ENCODE results near the gene TADA2B. TPM values are rescaled to one million over a fixed set of nuclear protein-coding genes. Genes with fewer than 3 reads are reported as not detected.

Gene TADA2B
- total and polyA plus RNA-seq, 4 experiments from 2014 or later = 2.8 to 49.0 (median 25.5) TPM

DNA sequence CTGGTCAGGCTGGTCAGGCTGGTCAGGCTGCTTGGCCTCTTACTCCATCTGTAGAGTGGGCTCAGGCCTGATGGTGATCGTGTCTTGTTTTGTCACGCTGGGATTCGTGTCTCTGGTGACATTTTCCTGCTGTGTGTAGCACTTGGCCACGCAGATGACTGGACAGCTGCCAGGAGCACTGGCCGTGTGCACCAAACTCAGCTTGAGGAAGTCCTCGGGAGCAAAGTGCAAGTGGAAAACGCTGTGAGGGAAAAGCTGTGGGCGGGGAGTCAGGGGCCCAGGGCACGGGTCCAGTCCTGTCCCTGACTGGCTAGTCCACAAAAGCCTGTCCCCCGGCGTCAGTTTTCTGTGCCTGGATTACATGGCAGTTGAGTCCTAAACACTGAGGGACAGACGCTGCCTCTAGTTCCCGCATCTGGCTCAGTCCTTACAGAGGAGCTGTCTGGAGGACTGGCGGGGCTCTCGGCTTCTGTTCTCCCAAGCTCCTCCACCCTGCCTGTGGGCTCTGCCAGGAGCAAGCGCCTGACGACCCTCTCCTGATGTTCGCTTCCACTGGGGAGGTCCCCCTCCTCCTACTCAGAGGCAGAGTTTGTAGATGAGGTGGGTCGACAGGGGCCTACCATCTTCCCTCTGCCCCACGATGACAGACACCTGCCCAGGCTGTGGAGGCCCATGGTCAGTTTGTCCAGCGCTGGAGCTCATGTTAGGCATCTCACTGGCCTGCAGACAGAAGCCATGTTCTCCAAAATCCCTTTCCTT lies 60.6 kb downstream of the TADA2B start:
- POLR2A ChIA-PET (ENCODE audit: partially characterized antibody) = no interaction called here
- H3K27ac Mint-ChIP-seq = peak overlapping the region in 5 of 7 donors; percentile 62 to 91 (median 77)

DNA sequence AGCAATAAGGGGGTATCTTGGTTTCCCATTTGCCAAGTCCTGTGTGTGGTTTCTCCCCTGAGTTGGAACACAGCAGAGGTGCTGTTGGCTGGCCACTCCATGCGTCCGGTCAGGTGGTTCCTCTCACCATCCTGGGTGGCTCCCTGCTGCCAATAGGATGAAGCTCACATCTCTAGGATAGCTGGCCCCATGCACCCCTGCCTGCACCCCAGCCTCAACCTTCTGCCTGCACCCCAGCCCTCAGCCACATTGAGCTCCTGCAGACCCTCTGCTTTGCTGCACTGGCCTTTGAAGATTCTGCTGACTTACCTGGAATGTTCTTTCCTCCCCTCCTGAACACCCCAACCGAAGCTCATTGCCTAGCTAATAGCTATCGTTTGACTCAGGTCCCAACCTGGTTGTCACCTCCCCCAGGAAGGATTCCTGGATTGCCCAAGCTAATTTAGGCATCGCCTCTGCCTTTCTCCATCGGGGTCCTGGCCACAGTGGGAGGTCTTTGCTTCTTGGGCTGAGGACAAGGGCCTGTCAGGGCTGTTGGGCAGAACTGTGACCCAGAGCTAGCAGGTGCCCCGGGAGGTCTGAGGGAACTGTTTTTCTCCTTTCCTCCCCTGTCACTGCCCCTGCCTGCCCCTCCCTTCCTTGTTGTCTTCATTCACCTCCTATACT lies 61.3 kb downstream of the TADA2B start:
- Mint-ChIP-seq H3K36me3 (no peaks in the 10 kb centered on the region), H3K27ac (peak overlapping the region in 3 of 7 donors; percentile 19 to 89 (median 64)), H3K4me3 (peak overlapping the region in 7 of 8 donors; percentile 26 to 92 (median 40)), H3K4me1 (peaks cover 9 to 25% (median 16%) of the 10 kb centered on the region in 4 donors), H3K27me3 (no peaks in the 10 kb centered on the region), H3K9me3 (peaks cover 0 to 1% (median 0%) of the 10 kb centered on the region in 8 donors)
- H3K4me3 ChIP-seq (ENCODE audit: low read length in 2 of 2) = no peak overlapping the region
- H3K36me3 ChIP-seq (ENCODE audit: insufficient read depth, low read length) = no peaks in the 10 kb centered on the region
- intact Hi-C loops (cut with micrococcal nuclease) = no loop called here
- no peak for DNase-seq
- POLR2A ChIA-PET (ENCODE audit: partially characterized antibody) = no interaction called here
- H3K27me3 ChIP-seq (ENCODE audit: insufficient read depth, low read length) = no peaks in the 10 kb centered on the region
- no peak overlapping the region for H3K27ac ChIP-seq (ENCODE audit: low read depth, low read length)
- CTCF ChIA-PET (ENCODE audit: partially characterized antibody) = interaction anchor here (1.0 kb wide), 2 partner anchors 34 to 231 kb away, joined by 3 read pairs; no protein-coding TSS in a partner anchor
- H3K4me1 ChIP-seq (ENCODE audit: insufficient read depth, low read length) = peaks cover 21% of the 10 kb centered on the region
- H3K9me3 ChIP-seq (ENCODE audit: control insufficient read depth in 1 of 2, low read length in 2 of 2) = no peaks in the 10 kb centered on the region

More for the DNA sequence above, 60.6 kb downstream of the TADA2B start:
- Histone ChIP-seq H3K9me3 (ENCODE audit: control insufficient read depth in 1 of 2, low read length in 2 of 2) (no peaks in the 10 kb centered on the region), H3K4me3 (ENCODE audit: low read length in 2 of 2) (peak overlapping the region in 1 of 2 donors; percentile 39), H3K27me3 (ENCODE audit: insufficient read depth, low read length) (no peaks in the 10 kb centered on the region), H3K36me3 (ENCODE audit: insufficient read depth, low read length) (no peaks in the 10 kb centered on the region), H3K27ac (ENCODE audit: low read depth, low read length) (no peak overlapping the region), H3K4me1 (ENCODE audit: insufficient read depth, low read length) (peaks cover 21% of the 10 kb centered on the region)
- Mint-ChIP-seq H3K9me3 (peaks cover 0 to 1% (median 0%) of the 10 kb centered on the region in 8 donors), H3K27me3 (no peaks in the 10 kb centered on the region), H3K36me3 (no peaks in the 10 kb centered on the region), H3K4me1 (peaks cover 9 to 25% (median 16%) of the 10 kb centered on the region in 4 donors), H3K4me3 (peak overlapping the region; percentile 90 to 94 (median 92))
- no peak for DNase-seq
- CTCF ChIA-PET (ENCODE audit: partially characterized antibody) = interaction anchor here (1.0 to 1.6 kb wide), 3 partner anchors 33 to 231 kb away, joined by 3 to 4 read pairs (median 3); no protein-coding TSS in a partner anchor
- intact Hi-C loops (cut with micrococcal nuclease) = loop anchor here (1.0 kb wide), 1 partner anchor 35 kb away; the partner anchor contains the start of gene GRPEL1

DNA sequence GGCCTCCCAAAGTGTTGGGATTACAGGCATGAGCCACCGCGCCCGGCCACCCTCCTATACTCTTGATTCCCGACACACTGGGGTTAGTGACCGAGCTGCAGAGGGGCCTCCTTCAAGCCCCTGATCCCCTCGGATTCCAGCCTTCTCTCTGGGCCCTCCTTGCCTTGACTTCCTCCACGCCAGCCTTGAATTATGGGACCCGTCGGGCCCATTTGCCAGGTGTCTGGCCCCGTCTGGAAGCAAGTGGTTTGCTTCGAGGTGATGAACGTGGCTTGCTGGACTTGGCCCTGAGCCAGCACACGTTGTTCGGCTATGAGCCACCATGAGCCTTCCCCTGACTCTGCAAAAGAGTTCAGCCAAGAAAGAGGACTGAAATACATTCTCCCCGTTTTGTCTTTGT lies 62.1 kb downstream of the TADA2B start:
- H3K4me3 Mint-ChIP-seq = peak overlapping the region in 3 of 8 donors; percentile 17 to 44 (median 28)
- H3K27me3 ChIP-seq (ENCODE audit: insufficient read depth, low read length) = no peaks in the 10 kb centered on the region
- intact Hi-C loops (cut with micrococcal nuclease) = no loop called here
- no peaks in the 10 kb centered on the region for H3K36me3 ChIP-seq (ENCODE audit: insufficient read depth, low read length)
- H3K9me3 Mint-ChIP-seq = peaks cover 0 to 2% (median 0%) of the 10 kb centered on the region in 8 donors
- no peak for DNase-seq
- ChIA-PET CTCF (ENCODE audit: partially characterized antibody) (no interaction called here), POLR2A (ENCODE audit: partially characterized antibody) (no interaction called here)
- peak overlapping the region in 2 of 7 donors; percentile 5 to 12 for H3K27ac Mint-ChIP-seq
- no peaks in the 10 kb centered on the region for H3K9me3 ChIP-seq (ENCODE audit: control insufficient read depth in 1 of 2, low read length in 2 of 2)
- no peaks in the 10 kb centered on the region for H3K27me3 Mint-ChIP-seq
- peaks cover 9 to 25% (median 16%) of the 10 kb centered on the region in 4 donors for H3K4me1 Mint-ChIP-seq
- H3K4me1 ChIP-seq (ENCODE audit: insufficient read depth, low read length) = peaks cover 21% of the 10 kb centered on the region
- H3K36me3 Mint-ChIP-seq = no peaks in the 10 kb centered on the region
- H3K4me3 ChIP-seq (ENCODE audit: low read length in 2 of 2) = no peak overlapping the region
- H3K27ac ChIP-seq (ENCODE audit: low read depth, low read length) = no peak overlapping the region

DNA sequence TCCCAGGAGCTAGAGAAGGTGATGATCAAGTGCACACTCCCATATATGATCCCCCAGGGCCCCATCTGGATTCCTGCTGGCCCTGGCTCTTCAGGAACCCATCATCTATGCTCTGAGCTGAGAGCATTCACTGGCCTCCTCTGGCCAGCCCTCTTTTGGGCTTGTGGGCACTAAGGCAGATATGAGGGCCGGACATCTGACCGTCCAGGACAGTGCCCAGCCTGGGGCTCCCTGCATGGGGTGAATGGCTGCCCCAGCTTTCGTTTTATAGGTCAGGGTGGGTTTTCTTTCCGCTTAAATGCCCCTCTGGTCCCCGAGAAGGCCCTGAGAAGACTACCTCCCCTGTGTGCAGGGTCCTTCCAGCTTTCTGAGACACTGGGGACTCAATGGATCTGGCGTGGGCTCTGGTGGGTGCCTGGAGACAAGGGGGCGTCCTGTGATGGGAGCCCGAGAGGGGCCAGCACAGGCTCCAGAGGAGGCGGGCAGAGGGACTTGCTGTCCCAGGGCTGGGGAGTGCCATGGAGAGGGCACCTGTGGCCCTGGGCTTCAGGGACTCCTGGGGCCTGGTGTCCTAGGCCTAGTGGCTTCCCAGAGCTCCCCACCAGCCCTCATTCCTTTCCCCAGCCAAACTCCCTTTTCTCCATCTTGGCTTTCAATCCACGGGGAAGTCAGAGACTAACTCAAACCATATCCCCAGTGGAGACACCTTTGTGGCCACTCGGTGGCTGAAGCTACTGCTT lies 64.2 kb downstream of the TADA2B start:
- peaks cover 0 to 4% (median 0%) of the 10 kb centered on the region in 8 donors for H3K9me3 Mint-ChIP-seq
- H3K4me3 ChIP-seq (ENCODE audit: low read length in 2 of 2) = no peak overlapping the region

More for the DNA sequence above, 64.2 kb downstream of the TADA2B start:
- H3K36me3 Mint-ChIP-seq = no peaks in the 10 kb centered on the region
- H3K27me3 Mint-ChIP-seq = no peaks in the 10 kb centered on the region
- peaks cover 14% of the 10 kb centered on the region for H3K4me1 ChIP-seq (ENCODE audit: insufficient read depth, low read length)
- no peaks in the 10 kb centered on the region for H3K27me3 ChIP-seq (ENCODE audit: insufficient read depth, low read length)
- H3K27ac Mint-ChIP-seq = no peak overlapping the region
- DNase-seq = no peak
- no peaks in the 10 kb centered on the region for H3K36me3 ChIP-seq (ENCODE audit: insufficient read depth, low read length)
- peaks cover 3 to 14% (median 9%) of the 10 kb centered on the region in 4 donors for H3K4me1 Mint-ChIP-seq
- H3K4me3 Mint-ChIP-seq = no peak overlapping the region
- ChIA-PET POLR2A (ENCODE audit: partially characterized antibody) (no interaction called here), CTCF (ENCODE audit: partially characterized antibody) (no interaction called here)
- H3K9me3 ChIP-seq (ENCODE audit: control insufficient read depth in 1 of 2, low read length in 2 of 2) = no peaks in the 10 kb centered on the region
- no peak overlapping the region for H3K27ac ChIP-seq (ENCODE audit: low read depth, low read length)
- intact Hi-C loops (cut with micrococcal nuclease) = no loop called here

Other genes with a start within 250 kb of the TADA2B start
- gene TBC1D14, start 133.5 kb upstream of the TADA2B start, total RNA-seq = 10 to 100 TPM; 73.7 to 80.7 TPM
- 10 to 100 TPM; 40.7 to 52.2 TPM for gene TBC1D14, start 133.5 kb upstream of the TADA2B start, polyA plus RNA-seq
- 10 to 100 TPM; 35.3 to 36.0 TPM for gene GRPEL1, start 24.7 kb downstream of the TADA2B start, total RNA-seq
- 10 to 100 TPM; 57.7 to 77.2 TPM for gene GRPEL1, start 24.7 kb downstream of the TADA2B start, polyA plus RNA-seq
- gene SORCS2, start 149.2 kb downstream of the TADA2B start, total RNA-seq = not detected
- not detected for gene SORCS2, start 149.2 kb downstream of the TADA2B start, polyA plus RNA-seq

Measured in CD4-positive, alpha-beta memory T cell (primary cell).